ENCODE data around the gene SCNM1.

- TF ChIP-seq, protein P1, sequence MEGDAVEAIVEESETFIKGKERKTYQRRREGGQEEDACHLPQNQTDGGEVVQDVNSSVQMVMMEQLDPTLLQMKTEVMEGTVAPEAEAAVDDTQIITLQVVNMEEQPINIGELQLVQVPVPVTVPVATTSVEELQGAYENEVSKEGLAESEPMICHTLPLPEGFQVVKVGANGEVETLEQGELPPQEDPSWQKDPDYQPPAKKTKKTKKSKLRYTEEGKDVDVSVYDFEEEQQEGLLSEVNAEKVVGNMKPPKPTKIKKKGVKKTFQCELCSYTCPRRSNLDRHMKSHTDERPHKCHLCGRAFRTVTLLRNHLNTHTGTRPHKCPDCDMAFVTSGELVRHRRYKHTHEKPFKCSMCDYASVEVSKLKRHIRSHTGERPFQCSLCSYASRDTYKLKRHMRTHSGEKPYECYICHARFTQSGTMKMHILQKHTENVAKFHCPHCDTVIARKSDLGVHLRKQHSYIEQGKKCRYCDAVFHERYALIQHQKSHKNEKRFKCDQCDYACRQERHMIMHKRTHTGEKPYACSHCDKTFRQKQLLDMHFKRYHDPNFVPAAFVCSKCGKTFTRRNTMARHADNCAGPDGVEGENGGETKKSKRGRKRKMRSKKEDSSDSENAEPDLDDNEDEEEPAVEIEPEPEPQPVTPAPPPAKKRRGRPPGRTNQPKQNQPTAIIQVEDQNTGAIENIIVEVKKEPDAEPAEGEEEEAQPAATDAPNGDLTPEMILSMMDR (IDR thresholded peaks at IDR 0.05): no peak
- no peak for TF ChIP-seq POLR2A (IDR thresholded peaks at IDR 0.05)
Observed at GRCh38 chr1:151134396-151134795, 31.5 kb upstream of the SCNM1 start.

Data from body of pancreas (tissue), 4 donors.